IMR-90 (cell line): Measurements from ENCODE around the gene ASB3. TPM values are rescaled to one million over a fixed set of nuclear protein-coding genes. Genes with fewer than 3 reads are reported as not detected.
"Not testable (repeated sequence)": the region's sequence is repeated elsewhere in the genome, so short reads cannot be mapped to it uniquely, and the experiment has no call there.

ENCODE experiments used
- ATAC-seq: fragments of 200-7000 bp; cut with Tn5 transposase; 2 replicates; pipeline ENCODE4 v1.9.1; 2020; ENCODE audit warnings: low read depth, mild to moderate bottlenecking, moderate library complexity
- BruUV-seq: library from RNA; stranded (reverse); fragments of 400-500 nt; replicated peaks from 2 replicates; lab custom pipeline; 2021; lab: Mats Ljungman, UMichigan
- CTCF ChIA-PET: fragments of 300-600 bp; formaldehyde crosslinking; extraction: SDS; loops from one replicate; lab custom pipeline; 2021; ENCODE audit warnings: antibody characterized with exemption; lab: Yijun Ruan, JAX
- POLR2A ChIA-PET: fragments of 300-600 bp; sonication (Branson Sonifier 250); formaldehyde crosslinking; loops from one replicate; lab custom pipeline; 2022; ENCODE audit warnings: antibody characterized with exemption; ENCODE audit not compliant: unreplicated experiment; lab: Charles Lee
- DNase-seq: peaks from one replicate; pipeline ENCODE4 v3.0.0; 2013
- H2AFZ ChIP-seq: replicated peaks from 2 replicates; pipeline ENCODE3; 2013; ENCODE audit warnings: low read length, mild to moderate bottlenecking; ENCODE audit not compliant: poor library complexity
- H2AK5ac ChIP-seq: 2 replicates; pipeline ENCODE4 v1.6.1; 2013; ENCODE audit warnings: low read depth, low read length, inconsistent platforms
- H2AK9ac ChIP-seq: replicated peaks from 2 replicates; pipeline ENCODE3; 2013; ENCODE audit warnings: mild to moderate bottlenecking, low read depth, low read length, moderate library complexity; ENCODE audit not compliant: poor library complexity
- H2BK120ac ChIP-seq: 2 replicates; pipeline ENCODE4 v1.6.1; 2013; ENCODE audit warnings: low read depth, low read length, inconsistent platforms
- H2BK15ac ChIP-seq: 3 replicates; pipeline ENCODE4 v1.6.1; 2013; ENCODE audit warnings: low read depth, low read length, inconsistent platforms
- H2BK20ac ChIP-seq: 2 replicates; pipeline ENCODE4 v1.6.1; 2013; ENCODE audit warnings: low read depth, mild to moderate bottlenecking, inconsistent platforms, low read length, moderate library complexity
- H2BK5ac ChIP-seq: 2 replicates; pipeline ENCODE4 v1.6.1; 2013; ENCODE audit warnings: mild to moderate bottlenecking, low read depth, low read length, inconsistent platforms; ENCODE audit not compliant: poor library complexity, severe bottlenecking
- H3K14ac ChIP-seq: replicated peaks from 2 replicates; pipeline ENCODE4 v1.6.1; 2013; ENCODE audit warnings: low read depth, low read length, inconsistent platforms
- H3K18ac ChIP-seq: 2 replicates; pipeline ENCODE4 v1.6.1; 2013; ENCODE audit warnings: low read depth, low read length, control low read depth
- H3K23ac ChIP-seq: 2 replicates; pipeline ENCODE4 v1.6.1; 2013; ENCODE audit warnings: low read depth, low read length, inconsistent platforms
- H3K27ac ChIP-seq: 2 replicates; pipeline ENCODE4 v1.5.1; 2013; ENCODE audit warnings: mild to moderate bottlenecking, control low read depth, low read length; ENCODE audit not compliant: insufficient read depth
- H3K27me3 ChIP-seq: 2 replicates; pipeline ENCODE4 v1.6.1; 2013; ENCODE audit warnings: low read length; ENCODE audit not compliant: control insufficient read depth, insufficient read depth
- H3K36me3 ChIP-seq: 2 replicates; pipeline ENCODE4 v1.6.1; 2013; ENCODE audit warnings: low read length, mixed read lengths; ENCODE audit not compliant: control insufficient read depth, insufficient read depth
- H3K4ac ChIP-seq: 2 replicates; pipeline ENCODE4 v1.6.1; 2013; ENCODE audit warnings: low read depth, low read length, inconsistent platforms
- H3K4me1 ChIP-seq: 2 replicates; pipeline ENCODE4 v1.6.1; 2013; ENCODE audit warnings: low read length, mixed read lengths; ENCODE audit not compliant: control insufficient read depth, insufficient read depth
- H3K4me2 ChIP-seq: 2 replicates; pipeline ENCODE4 v1.6.1; 2013; ENCODE audit warnings: low read depth, mild to moderate bottlenecking, control low read depth, low read length, moderate library complexity
- H3K4me3 ChIP-seq: 2 replicates; pipeline ENCODE4 v1.5.1; 2013; ENCODE audit warnings: low read depth, mild to moderate bottlenecking, control low read depth, low read length, moderate library complexity; ENCODE audit not compliant: insufficient read depth
- H3K56ac ChIP-seq: 2 replicates; pipeline ENCODE4 v1.6.1; 2013; ENCODE audit warnings: low read length, inconsistent platforms; ENCODE audit not compliant: insufficient read depth; ENCODE audit errors: extremely low read depth
- H3K79me1 ChIP-seq, 2 experiments: 2 replicates each; pipeline ENCODE4 v1.6.1; 2013; ENCODE audit warnings: low read length in 2 of 2, inconsistent platforms in 1 of 2, low read depth in 1 of 2
- H3K9ac ChIP-seq: 2 replicates; pipeline ENCODE4 v1.6.1; 2013; ENCODE audit warnings: low read depth, low read length, control low read depth
- H3K9me1 ChIP-seq: 2 replicates; pipeline ENCODE4 v1.6.1; 2013; ENCODE audit warnings: low read length, inconsistent platforms; ENCODE audit not compliant: insufficient read depth
- H3K9me3 ChIP-seq: 2 replicates; pipeline ENCODE4 v1.6.1; 2013; ENCODE audit warnings: low read length; ENCODE audit not compliant: control insufficient read depth, insufficient read depth
- H4K20me1 ChIP-seq: 2 replicates; pipeline ENCODE4 v1.6.1; 2013; ENCODE audit warnings: low read length, inconsistent platforms; ENCODE audit not compliant: insufficient read depth
- H4K5ac ChIP-seq: 2 replicates; pipeline ENCODE4 v1.6.1; 2013; ENCODE audit warnings: mild to moderate bottlenecking, low read depth, low read length, control low read depth
- H4K8ac ChIP-seq, 2 experiments: 2 replicates each; pipeline ENCODE4 v1.6.1; 2013; ENCODE audit warnings: low read depth in 2 of 2, low read length in 2 of 2, control low read depth in 1 of 2, inconsistent platforms in 1 of 2
- H4K91ac ChIP-seq: 2 replicates; pipeline ENCODE4 v1.6.1; 2013; ENCODE audit warnings: low read depth, low read length, inconsistent platforms; ENCODE audit not compliant: insufficient read depth
- WGBS, 2 experiments: methylation state at CpG; one replicate each; pipeline versions ENCODE4 v1.1.5 to v1.1.7; 2013; ENCODE audit warnings: missing lambda C conversion rate in 2 of 2; ENCODE audit not compliant: insufficient read length in 1 of 2; ENCODE audit errors: extremely low coverage in 2 of 2; 5-methylcytosine and 5-hydroxymethylcytosine counted together
- dilution Hi-C: fragments of 300-500 bp; cut with HindIII; formaldehyde crosslinking; loops from one replicate; pipeline ENCODE4 v1.14.3; 2018; ENCODE audit warnings: low sequenced_read_pairs; ENCODE audit not compliant: unreplicated experiment
- in situ Hi-C: fragments of 300-500 bp; cut with MboI; formaldehyde crosslinking; loops from 3 replicates; pipeline ENCODE4 v1.14.3; 2019; ENCODE audit warnings: low sequenced_read_pairs, inconsistent platforms, mixed read lengths
- intact Hi-C: fragments of 100-400 bp; cut with micrococcal nuclease; formaldehyde crosslinking; loops from 2 replicates; pipeline ENCODE4 v1.10.0; 2022
- polyA plus RNA-seq, 3 experiments: library from polyadenylated mRNA; depleted of rRNA; stranded (reverse); fragments of >200 nt; gene quantifications; 2 replicates each; pipeline ENCODE4 v1.2.3, GENCODE V29; 2012; ENCODE audit warnings: low replicate concordance in 1 of 3
- total RNA-seq: library from RNA; depleted of rRNA; stranded (reverse); fragments of >200 nt; gene quantifications from 2 replicates; pipeline ENCODE4 v1.2.3, GENCODE V29; 2012

The ASB3 gene
- total and polyA plus RNA-seq, 2 of the 4 experiments (the other 2 are of a cell fraction), result 19.2 to 36.2 TPM

DNA sequence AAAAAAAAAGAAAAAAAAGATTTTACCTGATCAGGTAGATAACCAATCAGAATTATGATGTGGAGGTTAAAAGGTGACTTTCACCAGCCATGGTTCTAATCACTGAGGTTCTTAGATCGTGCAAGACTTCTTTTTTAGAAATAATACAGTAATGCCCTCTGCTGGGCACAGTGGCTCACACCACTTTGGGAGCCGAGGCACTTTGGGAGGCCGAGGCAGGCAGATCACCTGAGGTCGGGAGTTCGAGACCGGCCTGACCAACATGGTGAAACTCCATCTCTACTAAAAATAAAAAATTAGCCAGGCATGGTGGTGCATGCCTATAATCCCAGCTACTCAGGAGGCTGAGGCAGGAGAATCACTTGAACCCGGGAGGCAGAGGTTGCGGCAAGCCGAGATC, 36.9 kb upstream of the ASB3 start:
- H3K27ac ChIP-seq, H3K56ac ChIP-seq, H2BK120ac ChIP-seq, H2BK20ac ChIP-seq, H3K23ac ChIP-seq, H3K4me1 ChIP-seq, intact Hi-C loops, H3K4ac ChIP-seq, DNase-seq, H3K27me3 ChIP-seq, H4K5ac ChIP-seq, H3K79me1 ChIP-seq, H3K18ac ChIP-seq, H2BK15ac ChIP-seq, H2AFZ ChIP-seq, dilution Hi-C loops, H3K14ac ChIP-seq, in situ Hi-C loops, H3K4me2 ChIP-seq, BruUV-seq, H4K20me1 ChIP-seq, H2AK9ac ChIP-seq, H3K4me3 ChIP-seq, CTCF ChIA-PET, H3K9ac ChIP-seq, H4K91ac ChIP-seq, H2AK5ac ChIP-seq, H2BK5ac ChIP-seq, H3K9me3 ChIP-seq, ATAC-seq, POLR2A ChIA-PET, H3K9me1 ChIP-seq, H4K8ac ChIP-seq: not testable (repeated sequence)
- WGBS, 2 experiments, result no CpG with 5 or more reads among the region's 9 CpGs
- H3K36me3 ChIP-seq, result peaks cover 12% of the 10 kb centered on the region
